Mesothelial cell of epicardium (in vitro differentiated cells): ENCODE data around the gene RECQL. TPM values are rescaled to one million over a fixed set of nuclear protein-coding genes. Genes with fewer than 3 reads are reported as not detected.

ENCODE experiments used
- DNase-seq, 2 experiments: peaks; one replicate each; pipeline ENCODE4 v3.0.0; 2021; ENCODE audit warnings: low spot score in 2 of 2; ENCODE audit not compliant: unreplicated experiment in 2 of 2
- H3K27ac Mint-ChIP-seq: 2 replicates; pipeline ENCODE4 v1.8.0; 2021; ENCODE audit warnings: mixed read lengths
- H3K27me3 Mint-ChIP-seq: 2 replicates; pipeline ENCODE4 v1.8.0; 2021; ENCODE audit warnings: low read depth, mixed read lengths
- H3K36me3 Mint-ChIP-seq: 2 replicates; pipeline ENCODE4 v1.8.0; 2021; ENCODE audit warnings: mixed read lengths
- H3K4me1 Mint-ChIP-seq: 2 replicates; pipeline ENCODE4 v1.8.0; 2021; ENCODE audit warnings: mixed read lengths
- H3K4me3 Mint-ChIP-seq: 2 replicates; pipeline ENCODE4 v1.8.0; 2021; ENCODE audit warnings: mild to moderate bottlenecking, moderate library complexity, mixed read lengths
- H3K9me3 Mint-ChIP-seq: 2 replicates; pipeline ENCODE4 v1.8.0; 2021; ENCODE audit warnings: mixed read lengths
- CTCF ChIP-seq: fragments of 200-600 bp; sonication (generic); IDR thresholded peaks from one replicate; pipeline ENCODE4 v1.5.0; 2021; ENCODE audit warnings: antibody characterized with exemption; ENCODE audit not compliant: unreplicated experiment
- total RNA-seq: library from RNA; stranded (reverse); gene quantifications from 3 replicates; pipeline ENCODE4 v1.2.1, GENCODE V29; 2021

Gene RECQL
- total RNA-seq, 1 donor from 2014 or later: 17.8 TPM

DNA sequence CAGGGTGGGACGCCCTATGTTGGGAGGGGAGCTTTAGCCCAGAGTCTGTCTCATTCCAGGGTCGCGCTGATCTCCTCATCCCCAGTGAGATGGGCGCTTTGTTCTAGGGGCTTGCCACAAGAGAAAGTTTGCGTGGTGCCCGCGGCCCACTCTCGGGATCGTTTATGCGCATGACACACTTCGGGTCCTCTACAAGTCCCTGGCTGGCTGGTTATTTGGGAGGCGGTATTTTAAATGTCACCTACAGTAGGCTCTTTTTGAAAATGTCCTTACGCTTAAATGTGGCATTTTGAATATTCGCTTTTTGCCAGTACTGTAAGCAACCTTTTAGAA is 695 bp upstream of the RECQL start:
- Mint-ChIP-seq H3K4me1 (peaks cover 20% of the 10 kb centered on the region), H3K9me3 (no peaks in the 10 kb centered on the region), H3K4me3 (no peak overlapping the region), H3K27ac (no peak overlapping the region), H3K27me3 (no peaks in the 10 kb centered on the region), H3K36me3 (peaks cover 7% of the 10 kb centered on the region)
- no peak for DNase-seq
- no peak for TF ChIP-seq CTCF

- Mint-ChIP-seq H3K4me1 (peaks cover 20% of the 10 kb centered on the region), H3K27ac (no peak overlapping the region), H3K27me3 (no peaks in the 10 kb centered on the region), H3K9me3 (no peaks in the 10 kb centered on the region), H3K36me3 (peaks cover 7% of the 10 kb centered on the region), H3K4me3 (no peak overlapping the region)
- no peak for DNase-seq
- TF ChIP-seq CTCF: no peak
Measured at GRCh38 chr12:21500786-21501257, 613 bp downstream of the RECQL start.

DNA sequence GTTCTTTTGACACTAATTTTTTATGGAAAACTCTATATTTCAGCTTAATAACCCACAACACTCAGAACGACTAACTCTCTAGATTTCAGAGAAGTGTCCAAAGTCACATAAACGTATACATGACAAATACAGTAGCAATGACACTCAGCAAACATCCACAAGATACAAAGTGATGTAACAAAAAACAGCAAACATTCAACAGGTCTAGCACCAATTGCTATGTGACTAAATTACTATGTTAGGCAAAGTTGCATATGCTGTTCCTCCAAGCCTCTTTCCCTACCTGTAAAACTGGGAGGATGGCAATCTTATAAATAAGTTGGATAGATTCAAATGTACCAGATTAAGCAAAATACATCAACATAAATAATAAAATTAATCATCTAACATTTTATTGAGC is 1.7 kb downstream of the RECQL start:
- peaks cover 13% of the 10 kb centered on the region for H3K36me3 Mint-ChIP-seq
- no peaks in the 10 kb centered on the region for H3K27me3 Mint-ChIP-seq
- H3K9me3 Mint-ChIP-seq: no peaks in the 10 kb centered on the region
- no peak for TF ChIP-seq CTCF
- DNase-seq: no peak
- no peak overlapping the region for H3K4me3 Mint-ChIP-seq
- peaks cover 20% of the 10 kb centered on the region for H3K4me1 Mint-ChIP-seq
- H3K27ac Mint-ChIP-seq: no peak overlapping the region

GRCh38 chr12:21485998-21486397 is 15.4 kb downstream of the RECQL start:
- TF ChIP-seq CTCF: no peak
- Mint-ChIP-seq H3K27me3 (no peaks in the 10 kb centered on the region), H3K27ac (no peak overlapping the region), H3K9me3 (no peaks in the 10 kb centered on the region), H3K36me3 (peaks cover 19% of the 10 kb centered on the region), H3K4me3 (no peak overlapping the region), H3K4me1 (no peaks in the 10 kb centered on the region)
- DNase-seq: no peak

GRCh38 chr12:21483531-21483930 is 17.9 kb downstream of the RECQL start:
- Mint-ChIP-seq H3K27ac (no peak overlapping the region), H3K9me3 (no peaks in the 10 kb centered on the region), H3K4me1 (no peaks in the 10 kb centered on the region), H3K36me3 (peaks cover 7% of the 10 kb centered on the region), H3K27me3 (no peaks in the 10 kb centered on the region), H3K4me3 (no peak overlapping the region)
- TF ChIP-seq CTCF: no peak
- DNase-seq: no peak
